Rectal smooth muscle tissue (tissue), 1 donor: Measurements from ENCODE around the gene NSG2.

ENCODE experiments used
- H3K27ac ChIP-seq: one replicate; pipeline ENCODE4 v1.7.0; 2013; ENCODE audit warnings: low read depth, low read length, inconsistent platforms
- H3K27me3 ChIP-seq: one replicate; pipeline ENCODE4 v1.7.0; 2013; ENCODE audit warnings: low read length; ENCODE audit not compliant: control insufficient read depth, insufficient read depth
- H3K36me3 ChIP-seq: one replicate; pipeline ENCODE4 v1.7.0; 2013; ENCODE audit warnings: low read length; ENCODE audit not compliant: control insufficient read depth, insufficient read depth
- H3K4me1 ChIP-seq: one replicate; pipeline ENCODE4 v1.7.0; 2013; ENCODE audit warnings: low read length; ENCODE audit not compliant: control insufficient read depth, insufficient read depth
- H3K4me3 ChIP-seq: one replicate; pipeline ENCODE4 v1.7.0; 2013; ENCODE audit warnings: low read length
- H3K9ac ChIP-seq: one replicate; pipeline ENCODE4 v1.7.0; 2013; ENCODE audit warnings: low read length

Gene NSG2

DNA sequence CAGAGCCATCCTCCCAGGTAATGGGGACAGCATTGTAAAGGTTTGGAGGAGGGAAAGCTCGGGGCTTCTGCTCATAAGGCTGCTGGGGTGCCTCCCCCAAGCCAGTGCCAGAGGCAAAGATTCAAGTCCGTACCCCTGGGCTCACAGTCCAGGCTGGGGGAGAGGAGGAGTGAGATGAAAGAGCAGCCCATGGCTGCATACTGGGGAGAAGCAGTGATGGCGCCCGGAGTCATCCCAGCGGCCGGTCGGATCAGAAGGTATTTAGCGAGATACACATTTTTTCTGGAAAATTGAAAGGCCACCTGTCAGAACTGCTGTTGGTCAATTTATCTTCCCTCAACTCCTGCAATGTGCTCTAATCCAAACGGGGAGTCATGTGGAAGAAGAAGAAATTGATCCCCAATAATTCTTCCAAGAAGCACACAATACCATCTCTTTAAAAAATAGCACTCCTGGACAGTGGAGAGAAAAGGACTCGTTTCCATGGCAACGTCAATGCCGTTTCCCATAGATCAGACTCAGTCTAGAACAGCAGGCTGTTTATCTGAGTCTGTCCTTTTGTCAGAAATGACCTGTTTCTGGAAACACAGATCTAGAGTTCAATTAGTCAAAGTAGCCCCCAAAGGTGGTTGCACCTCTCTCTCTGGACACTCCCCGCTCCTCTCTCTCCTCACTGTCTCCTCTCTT is 65.9 kb downstream of the NSG2 start:
- Histone ChIP-seq H3K27me3 (no peaks in the 10 kb centered on the region), H3K9ac (no peak overlapping the region), H3K36me3 (no peaks in the 10 kb centered on the region), H3K4me1 (no peaks in the 10 kb centered on the region), H3K4me3 (no peak overlapping the region), H3K27ac (no peak overlapping the region)

- Histone ChIP-seq H3K4me3 (no peak overlapping the region), H3K27me3 (no peaks in the 10 kb centered on the region), H3K4me1 (no peaks in the 10 kb centered on the region), H3K27ac (no peak overlapping the region), H3K36me3 (no peaks in the 10 kb centered on the region), H3K9ac (no peak overlapping the region)
These were observed 69.7 kb downstream of the NSG2 start for GRCh38 chr5:174115226-174115625.

GRCh38 chr5:174118823-174119467 is 73.4 kb downstream of the NSG2 start:
- Histone ChIP-seq H3K36me3 (no peaks in the 10 kb centered on the region), H3K9ac (no peak overlapping the region), H3K4me3 (no peak overlapping the region), H3K27ac (no peak overlapping the region), H3K27me3 (no peaks in the 10 kb centered on the region), H3K4me1 (no peaks in the 10 kb centered on the region)

- H3K36me3 ChIP-seq, result no peaks in the 10 kb centered on the region
- H3K9ac ChIP-seq, result no peak overlapping the region
- no peaks in the 10 kb centered on the region for H3K27me3 ChIP-seq
- no peak overlapping the region for H3K27ac ChIP-seq
- H3K4me3 ChIP-seq, result no peak overlapping the region
- no peaks in the 10 kb centered on the region for H3K4me1 ChIP-seq
These were observed 74.0 kb downstream of the NSG2 start for GRCh38 chr5:174119468-174119881.

DNA sequence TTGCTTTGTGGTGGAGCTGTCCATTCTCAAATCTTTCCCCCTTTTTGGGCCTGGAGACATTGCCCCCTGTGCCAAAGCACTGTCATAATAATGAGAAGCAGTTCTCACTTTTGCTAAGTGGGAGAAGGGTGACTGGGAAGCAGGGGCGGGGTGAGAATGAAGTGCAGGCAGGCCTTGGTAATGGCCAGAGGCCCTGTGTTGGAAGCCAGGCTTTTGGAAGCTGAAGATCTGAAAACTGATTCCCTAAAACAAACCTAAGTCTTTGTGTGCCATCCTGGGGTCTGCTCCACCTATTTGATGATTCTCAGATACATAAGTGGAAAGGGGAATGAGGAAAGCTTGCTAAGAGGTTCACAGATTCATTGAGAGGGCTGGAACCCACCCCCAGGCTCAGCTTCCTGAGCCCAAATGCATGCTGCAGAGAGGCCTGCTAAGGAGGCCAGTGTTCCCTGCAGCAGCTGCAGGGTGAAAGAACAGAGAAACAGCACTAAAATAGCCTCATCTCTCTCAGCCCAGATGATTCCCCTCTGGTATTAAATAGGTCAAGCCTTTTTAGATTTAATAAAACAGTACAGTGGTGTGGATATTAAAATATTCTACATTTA is 75.0 kb downstream of the NSG2 start:
- no peaks in the 10 kb centered on the region for H3K4me1 ChIP-seq

DNA sequence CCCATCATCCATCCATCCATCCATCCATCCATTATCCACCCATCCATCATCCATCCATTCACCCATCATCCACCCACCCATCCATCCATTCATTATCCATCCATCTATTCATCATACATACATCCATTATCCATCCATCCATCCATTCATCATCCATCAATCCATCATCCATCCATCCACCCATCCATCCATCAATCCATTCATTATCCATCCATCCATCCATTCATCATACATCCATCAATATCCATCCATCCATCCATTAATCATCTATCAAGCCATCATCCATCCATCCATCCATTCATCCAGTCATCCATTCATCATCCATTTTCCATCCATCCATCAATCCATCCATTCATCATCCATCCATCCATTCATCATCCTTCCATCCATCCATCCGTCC is 89.0 kb downstream of the NSG2 start:
- Histone ChIP-seq H3K27ac (no peak overlapping the region), H3K9ac (no peak overlapping the region), H3K27me3 (no peaks in the 10 kb centered on the region), H3K36me3 (no peaks in the 10 kb centered on the region), H3K4me1 (no peaks in the 10 kb centered on the region), H3K4me3 (no peak overlapping the region)

More for the DNA sequence above, 75.0 kb downstream of the NSG2 start:
- no peak overlapping the region for H3K9ac ChIP-seq
- H3K27ac ChIP-seq, result no peak overlapping the region
- H3K4me3 ChIP-seq, result no peak overlapping the region
- no peaks in the 10 kb centered on the region for H3K36me3 ChIP-seq
- H3K27me3 ChIP-seq, result no peaks in the 10 kb centered on the region

DNA sequence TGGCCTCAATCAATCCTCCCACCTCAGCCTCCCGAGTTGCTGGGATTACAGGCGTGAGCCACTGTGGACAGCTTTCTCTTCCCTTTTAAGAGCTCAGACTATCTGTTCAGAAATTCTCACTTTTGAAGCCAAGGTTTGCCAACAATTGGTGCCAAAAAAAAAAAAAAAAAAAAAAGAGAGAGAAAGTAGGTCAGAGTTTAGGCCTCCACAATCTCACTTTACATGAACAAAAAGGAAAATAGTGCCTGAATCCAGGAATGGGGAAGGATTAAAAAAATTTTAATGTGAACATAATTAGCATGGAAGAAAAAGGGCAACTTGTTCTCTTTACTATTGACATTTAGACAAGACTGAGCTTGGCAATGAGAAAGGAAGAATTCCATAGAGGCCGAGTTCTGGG is 94.1 kb downstream of the NSG2 start:
- no peak overlapping the region for H3K27ac ChIP-seq

GRCh38 chr5:174140452-174141020 is 95.0 kb downstream of the NSG2 start:
- H3K27ac ChIP-seq, result no peak overlapping the region
- H3K4me1 ChIP-seq, result no peaks in the 10 kb centered on the region
- H3K4me3 ChIP-seq, result no peak overlapping the region
- no peak overlapping the region for H3K9ac ChIP-seq
- no peaks in the 10 kb centered on the region for H3K36me3 ChIP-seq
- H3K27me3 ChIP-seq, result no peaks in the 10 kb centered on the region

More for the DNA sequence above, 94.1 kb downstream of the NSG2 start:
- Histone ChIP-seq H3K4me1 (no peaks in the 10 kb centered on the region), H3K4me3 (no peak overlapping the region), H3K9ac (no peak overlapping the region), H3K36me3 (no peaks in the 10 kb centered on the region), H3K27me3 (no peaks in the 10 kb centered on the region)

- H3K4me3 ChIP-seq, result no peak overlapping the region
- no peak overlapping the region for H3K9ac ChIP-seq
- no peaks in the 10 kb centered on the region for H3K4me1 ChIP-seq
- H3K27me3 ChIP-seq, result no peaks in the 10 kb centered on the region
- H3K27ac ChIP-seq, result no peak overlapping the region
- H3K36me3 ChIP-seq, result no peaks in the 10 kb centered on the region
These were observed 95.9 kb downstream of the NSG2 start for GRCh38 chr5:174141398-174141797.

GRCh38 chr5:174145091-174145490 is 99.6 kb downstream of the NSG2 start:
- Histone ChIP-seq H3K27me3 (no peaks in the 10 kb centered on the region), H3K9ac (no peak overlapping the region), H3K36me3 (no peaks in the 10 kb centered on the region), H3K4me1 (no peaks in the 10 kb centered on the region), H3K4me3 (no peak overlapping the region), H3K27ac (no peak overlapping the region)

GRCh38 chr5:174145821-174146220 is 100.3 kb downstream of the NSG2 start:
- Histone ChIP-seq H3K36me3 (no peaks in the 10 kb centered on the region), H3K4me3 (no peak overlapping the region), H3K9ac (no peak overlapping the region), H3K27ac (no peak overlapping the region), H3K4me1 (no peaks in the 10 kb centered on the region), H3K27me3 (no peaks in the 10 kb centered on the region)

DNA sequence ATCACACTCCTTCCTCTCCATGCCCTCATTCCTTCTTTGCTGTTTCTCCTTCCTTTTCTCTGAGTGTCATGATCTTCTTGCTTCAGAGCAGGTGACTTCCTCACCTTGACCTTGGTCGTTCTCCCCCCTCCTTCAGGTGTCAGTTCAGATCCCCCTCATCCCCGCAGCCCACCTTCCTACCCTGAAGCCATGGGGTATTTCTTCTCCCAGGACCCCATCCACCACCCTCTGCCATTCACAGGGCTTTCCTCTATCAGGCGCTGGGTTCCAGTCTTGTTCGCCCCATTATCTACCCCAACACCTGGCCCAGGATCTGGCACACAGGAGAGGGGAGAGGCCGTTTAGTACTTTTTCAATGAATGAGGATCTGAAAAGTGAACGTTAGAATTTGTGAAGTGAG is 101.0 kb downstream of the NSG2 start:
- Histone ChIP-seq H3K27ac (no peak overlapping the region), H3K4me3 (no peak overlapping the region), H3K27me3 (no peaks in the 10 kb centered on the region), H3K9ac (no peak overlapping the region), H3K4me1 (no peaks in the 10 kb centered on the region), H3K36me3 (no peaks in the 10 kb centered on the region)
